ENCODE measurements around the gene PLEKHH3.
A peak's percentile ranks its signal among the peaks of the same experiment; 100 is the strongest.
"Not testable (repeated sequence)": the region's sequence is repeated elsewhere in the genome, so short reads cannot be mapped to it uniquely, and the experiment has no call there.

The PLEKHH3 gene

DNA sequence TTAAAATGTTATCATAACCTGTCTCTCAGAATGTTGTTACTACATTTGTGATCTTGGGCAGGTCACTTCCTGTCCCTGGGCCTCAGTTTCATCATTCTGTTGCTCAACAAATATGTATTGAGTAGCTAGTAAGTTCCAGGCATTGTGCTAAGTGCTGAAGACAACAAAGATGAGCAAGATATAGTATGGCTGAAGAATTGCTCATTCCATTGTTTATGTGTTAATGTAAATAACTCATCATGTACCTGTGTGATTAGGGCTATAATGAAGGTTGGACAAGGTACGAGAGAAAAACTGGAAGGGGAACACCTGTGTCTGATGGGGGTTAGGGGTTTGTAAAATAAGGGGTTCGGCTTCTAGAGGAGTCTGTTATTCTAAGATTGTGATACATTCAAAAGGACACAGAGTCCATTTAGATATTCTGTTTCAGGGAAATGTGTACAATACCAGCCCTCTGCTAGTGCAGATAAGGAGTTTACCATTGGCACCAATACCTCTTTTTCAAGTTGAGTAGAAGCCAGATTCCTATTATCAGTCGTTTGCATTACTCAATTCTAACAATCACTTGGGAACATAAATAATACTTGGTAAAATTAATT is 47.3 kb downstream of the PLEKHH3 start:
- DNase-seq (ENCODE audit: low spot score) = no peak

GRCh38 chr17:42627032-42627764 is 49.6 kb downstream of the PLEKHH3 start:
- not testable (repeated sequence) for DNase-seq (ENCODE audit: low spot score)

- DNase-seq (ENCODE audit: low spot score) = no peak
Measured at GRCh38 chr17:42623732-42624596, 52.8 kb downstream of the PLEKHH3 start.

DNA sequence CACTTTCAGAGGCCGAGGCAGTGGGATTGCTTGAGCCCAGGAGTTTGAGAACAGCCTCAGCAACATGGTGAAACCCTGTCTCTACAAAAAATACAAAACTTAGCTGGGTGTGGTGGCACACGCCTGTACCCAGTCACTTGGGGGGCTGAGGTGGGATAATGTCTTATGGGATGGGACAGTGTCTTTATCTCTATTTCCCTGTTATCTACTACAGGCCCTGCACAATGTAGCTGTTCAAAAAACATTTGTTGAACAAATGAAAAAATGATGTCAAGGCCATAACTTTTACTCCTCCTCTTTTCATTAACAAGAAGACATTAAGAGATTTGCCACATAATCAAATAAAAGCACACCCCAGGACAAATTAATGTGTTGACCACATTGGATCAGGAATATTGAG is 53.5 kb downstream of the PLEKHH3 start:
- DNase-seq (ENCODE audit: low spot score) = no peak

DNA sequence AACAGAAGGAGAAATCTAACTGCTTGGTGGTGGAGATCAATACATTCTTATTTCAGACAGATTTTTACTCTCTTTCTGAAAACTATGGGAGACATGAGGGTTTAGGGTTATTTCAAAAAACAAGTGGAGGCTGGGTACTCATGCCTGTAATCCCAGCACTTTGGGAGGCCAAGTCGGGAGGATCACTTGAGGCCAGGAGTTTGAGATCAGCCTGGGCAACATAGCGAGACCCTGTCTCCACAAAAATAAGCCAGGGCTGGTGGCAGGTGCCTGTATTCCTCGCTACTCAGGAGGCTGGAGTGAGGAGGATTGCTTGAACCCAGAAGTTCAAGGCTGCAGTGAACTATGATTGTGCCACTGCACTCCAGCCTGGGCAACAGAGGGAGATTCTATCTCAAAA is 54.8 kb downstream of the PLEKHH3 start:
- DNase-seq (ENCODE audit: low spot score) = not testable (repeated sequence)

- DNase-seq (ENCODE audit: low spot score) = peak; percentile 65
Measured at GRCh38 chr17:42618442-42619150, 58.2 kb downstream of the PLEKHH3 start.

- DNase-seq (ENCODE audit: low spot score) = no peak
Measured at GRCh38 chr17:42617956-42618431, 58.8 kb downstream of the PLEKHH3 start.

All from HuH-7.5 (cell line).